CD4-positive, alpha-beta T cell (primary cell): Measurements from ENCODE around the gene ANAPC7. TPM values are rescaled to one million over a fixed set of nuclear protein-coding genes. Genes with fewer than 3 reads are reported as not detected.

Experiments used
- ATAC-seq: fragments of 200-7000 bp; cut with Tn5 transposase; one replicate; pipeline ENCODE4 v1.10.0; 2022; ENCODE audit warnings: mild to moderate bottlenecking; ENCODE audit not compliant: poor library complexity
- CTCF ChIA-PET: fragments of 350-600 bp; sonication (Branson Sonifier 250); formaldehyde crosslinking; loops from one replicate; lab custom pipeline; 2021; ENCODE audit warnings: antibody characterized with exemption, inconsistent platforms; lab: Charles Lee
- POLR2A ChIA-PET: fragments of 350-600 bp; sonication (Branson Sonifier 250); formaldehyde crosslinking; loops from one replicate; lab custom pipeline; 2021; ENCODE audit warnings: antibody characterized with exemption, inconsistent platforms; lab: Charles Lee
- DNase-seq, 14 experiments: peaks; one replicate each; pipeline ENCODE4 v3.0.0-alpha.2; 2013 to 2020; ENCODE audit warnings: mixed read lengths in 2 of 14
- H3K27ac ChIP-seq, 2 donors: one replicate each; pipeline versions ENCODE4 v1.5.1 to v1.7.0; 2013; ENCODE audit warnings: low read length in 2 of 2, low read depth in 1 of 2, mild to moderate bottlenecking in 1 of 2
- H3K27me3 ChIP-seq, 2 experiments: 1 replicate in 1 of 2; 2 replicates in 1 of 2; pipeline versions ENCODE4 v1.6.1 to v1.7.0; 2013; ENCODE audit warnings: low read length in 2 of 2, control low read depth in 1 of 2, mild to moderate bottlenecking in 1 of 2, moderate library complexity in 1 of 2; ENCODE audit not compliant: insufficient read depth in 2 of 2, control insufficient read depth in 1 of 2
- H3K36me3 ChIP-seq: one replicate; pipeline ENCODE4 v1.6.1; 2013; ENCODE audit warnings: low read length, control low read depth; ENCODE audit not compliant: insufficient read depth
- H3K4me1 ChIP-seq: one replicate; pipeline ENCODE4 v1.6.1; 2013; ENCODE audit warnings: low read length, control low read depth; ENCODE audit not compliant: insufficient read depth
- H3K4me3 ChIP-seq: one replicate; pipeline ENCODE4 v1.5.1; 2013; ENCODE audit warnings: mild to moderate bottlenecking, low read length, moderate library complexity
- H3K9me3 ChIP-seq, 2 experiments: 1 replicate in 1 of 2; 2 replicates in 1 of 2; pipeline versions ENCODE4 v1.6.1 to v1.7.0; 2013; ENCODE audit warnings: low read length in 2 of 2, mild to moderate bottlenecking in 2 of 2, control low read depth in 1 of 2, moderate library complexity in 1 of 2; ENCODE audit not compliant: control insufficient read depth in 1 of 2, insufficient read depth in 1 of 2
- H3K27ac Mint-ChIP-seq: one replicate; pipeline ENCODE4 v1.8.0; 2020; ENCODE audit warnings: mixed read lengths
- H3K27me3 Mint-ChIP-seq: one replicate; pipeline ENCODE4 v1.8.0; 2021; ENCODE audit warnings: mixed read lengths
- H3K36me3 Mint-ChIP-seq: one replicate; pipeline ENCODE4 v1.8.0; 2021; ENCODE audit warnings: low read depth, mixed read lengths
- H3K4me1 Mint-ChIP-seq: one replicate; pipeline ENCODE4 v1.8.0; 2021; ENCODE audit warnings: low read depth, mixed read lengths
- H3K4me3 Mint-ChIP-seq: one replicate; pipeline ENCODE4 v1.8.0; 2020; ENCODE audit warnings: mild to moderate bottlenecking, mixed read lengths
- H3K9me3 Mint-ChIP-seq: one replicate; pipeline ENCODE4 v1.8.0; 2020; ENCODE audit warnings: mixed read lengths
- CTCF ChIP-seq: fragments of 200-600 bp; IDR thresholded peaks from one replicate; pipeline ENCODE4 v1.8.0; 2022; ENCODE audit warnings: antibody characterized with exemption, mild to moderate bottlenecking
- intact Hi-C, 2 experiments: fragments of 100-400 bp; cut with DNase I in 1 of 2; cut with micrococcal nuclease in 1 of 2; formaldehyde crosslinking; loops; one replicate each; pipeline versions ENCODE4 v1.15.1 to v1.9.0; 2023 to 2025; cut with DNase I, micrococcal nuclease
- total RNA-seq, 174 experiments: library from RNA in 2 of 174; stranded (reverse) in 2 of 174; gene quantifications; one replicate each; pipeline ENCODE4 v1.2.3 and lab custom pipeline; 2021 to 2026

The ANAPC7 gene
- total RNA-seq, 2 experiments from 2014 or later, result 16.4 to 18.2 TPM

GRCh38 chr12:110349096-110349495, 54.4 kb downstream of the ANAPC7 start:
- H3K27ac ChIP-seq, result peak overlapping the region; percentile 54 to 64
- no peak for ATAC-seq
- intact Hi-C loops, result no loop called here

GRCh38 chr12:110348431-110349059, 55.0 kb downstream of the ANAPC7 start:
- H3K27me3 Mint-ChIP-seq, result no peaks in the 10 kb centered on the region
- H3K36me3 Mint-ChIP-seq, result peaks cover 62% of the 10 kb centered on the region

More at GRCh38 chr12:110349096-110349495, 54.4 kb downstream of the ANAPC7 start:
- Mint-ChIP-seq H3K36me3 (peaks cover 57% of the 10 kb centered on the region), H3K27me3 (no peaks in the 10 kb centered on the region), H3K27ac (peak overlapping the region; percentile 68), H3K4me3 (no peak overlapping the region), H3K9me3 (no peaks in the 10 kb centered on the region), H3K4me1 (peaks cover 41% of the 10 kb centered on the region)
- Histone ChIP-seq H3K27me3 (no peaks in the 10 kb centered on the region), H3K9me3 (no peaks in the 10 kb centered on the region), H3K4me1 (peaks cover 16% of the 10 kb centered on the region), H3K36me3 (peaks cover 40% of the 10 kb centered on the region), H3K4me3 (no peak overlapping the region)
- ChIA-PET POLR2A (no interaction called here), CTCF (interaction anchor here (0.9 to 2.5 kb wide), 2 partner anchors 29 to 82 kb away, joined by 3 to 12 read pairs; no protein-coding TSS in a partner anchor)
- DNase-seq, result no peak
- TF ChIP-seq CTCF, result no peak

DNA sequence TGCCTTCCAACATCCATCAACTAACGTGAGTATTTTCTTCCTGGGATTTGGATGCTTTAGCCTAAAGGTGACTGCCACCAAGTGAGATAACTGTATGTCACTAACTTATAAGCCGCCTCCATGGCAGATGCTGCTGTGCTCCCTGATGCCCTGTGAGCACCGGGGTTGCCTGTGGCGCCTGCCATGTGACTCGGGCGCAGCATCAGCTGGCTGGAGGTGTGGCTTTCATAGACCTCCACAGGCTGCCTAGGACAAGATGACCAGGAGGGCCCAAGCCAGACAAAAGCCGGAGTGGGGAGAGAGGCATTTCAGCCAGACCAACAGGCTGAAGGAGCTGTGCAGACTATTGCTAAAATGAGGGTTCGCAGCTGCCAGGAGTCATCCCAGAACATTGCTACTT, 55.7 kb downstream of the ANAPC7 start:
- peak overlapping the region; percentile 68 for H3K27ac Mint-ChIP-seq
- Histone ChIP-seq H3K4me3 (no peak overlapping the region), H3K4me1 (peaks cover 16% of the 10 kb centered on the region), H3K36me3 (peaks cover 53% of the 10 kb centered on the region), H3K9me3 (no peaks in the 10 kb centered on the region), H3K27me3 (no peaks in the 10 kb centered on the region), H3K27ac (no peak overlapping the region)
- no peak for ATAC-seq
- ChIA-PET CTCF (no interaction called here), POLR2A (interaction anchor here (1.1 kb wide), 1 partner anchor 84 kb away, joined by 3 read pairs; no protein-coding TSS in a partner anchor)
- peaks cover 70% of the 10 kb centered on the region for H3K36me3 Mint-ChIP-seq
- TF ChIP-seq CTCF, result no peak
- DNase-seq, result no peak
- no peak overlapping the region for H3K4me3 Mint-ChIP-seq
- intact Hi-C loops, result no loop called here
- peaks cover 37% of the 10 kb centered on the region for H3K4me1 Mint-ChIP-seq
- H3K27me3 Mint-ChIP-seq, result no peaks in the 10 kb centered on the region
- H3K9me3 Mint-ChIP-seq, result no peaks in the 10 kb centered on the region

More at GRCh38 chr12:110348431-110349059, 55.0 kb downstream of the ANAPC7 start:
- H3K36me3 ChIP-seq, result peaks cover 46% of the 10 kb centered on the region
- DNase-seq (no peak), ATAC-seq (no peak)
- Mint-ChIP-seq H3K4me3 (no peak overlapping the region), H3K9me3 (no peaks in the 10 kb centered on the region), H3K4me1 (peaks cover 37% of the 10 kb centered on the region), H3K27ac (peak overlapping the region; percentile 68)
- H3K27me3 ChIP-seq, result no peaks in the 10 kb centered on the region
- H3K27ac ChIP-seq, result peak overlapping the region; percentile 30 to 64
- H3K4me1 ChIP-seq, result peaks cover 16% of the 10 kb centered on the region
- intact Hi-C loops, result no loop called here
- H3K9me3 ChIP-seq, result no peaks in the 10 kb centered on the region
- no peak overlapping the region for H3K4me3 ChIP-seq
- ChIA-PET POLR2A (interaction anchor here (1.1 kb wide), 1 partner anchor 83 kb away, joined by 3 read pairs; no protein-coding TSS in a partner anchor), CTCF (interaction anchor here (2.5 kb wide), 1 partner anchor 83 kb away, joined by 12 read pairs; no protein-coding TSS in a partner anchor)
- TF ChIP-seq CTCF, result no peak
